ENCODE data around the gene CCDC92B.

GRCh38 chr17:2736956-2737355 is 12.5 kb downstream of the CCDC92B start:
- TF ChIP-seq, protein P1, sequence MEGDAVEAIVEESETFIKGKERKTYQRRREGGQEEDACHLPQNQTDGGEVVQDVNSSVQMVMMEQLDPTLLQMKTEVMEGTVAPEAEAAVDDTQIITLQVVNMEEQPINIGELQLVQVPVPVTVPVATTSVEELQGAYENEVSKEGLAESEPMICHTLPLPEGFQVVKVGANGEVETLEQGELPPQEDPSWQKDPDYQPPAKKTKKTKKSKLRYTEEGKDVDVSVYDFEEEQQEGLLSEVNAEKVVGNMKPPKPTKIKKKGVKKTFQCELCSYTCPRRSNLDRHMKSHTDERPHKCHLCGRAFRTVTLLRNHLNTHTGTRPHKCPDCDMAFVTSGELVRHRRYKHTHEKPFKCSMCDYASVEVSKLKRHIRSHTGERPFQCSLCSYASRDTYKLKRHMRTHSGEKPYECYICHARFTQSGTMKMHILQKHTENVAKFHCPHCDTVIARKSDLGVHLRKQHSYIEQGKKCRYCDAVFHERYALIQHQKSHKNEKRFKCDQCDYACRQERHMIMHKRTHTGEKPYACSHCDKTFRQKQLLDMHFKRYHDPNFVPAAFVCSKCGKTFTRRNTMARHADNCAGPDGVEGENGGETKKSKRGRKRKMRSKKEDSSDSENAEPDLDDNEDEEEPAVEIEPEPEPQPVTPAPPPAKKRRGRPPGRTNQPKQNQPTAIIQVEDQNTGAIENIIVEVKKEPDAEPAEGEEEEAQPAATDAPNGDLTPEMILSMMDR (IDR thresholded peaks at IDR 0.05; ENCODE audit: low read depth, low read length) = no peak
- no peak for TF ChIP-seq EZH2phosphoT487 (IDR thresholded peaks at IDR 0.05; ENCODE audit: low read depth)

Data from OCI-LY3 (cell line).